Naive B cell (primary cell): ENCODE results near the gene BCL7A. TPM values are rescaled to one million over a fixed set of nuclear protein-coding genes. Genes with fewer than 3 reads are reported as not detected.
A peak's percentile ranks its signal among the peaks of the same experiment; 100 is the strongest.
"Not testable (repeated sequence)": the region's sequence is repeated elsewhere in the genome, so short reads cannot be mapped to it uniquely, and the experiment has no call there.

Experiments used
- ATAC-seq, 2 donors: fragments of 150-1000 bp; cut with Tn5 transposase; 2 replicates each; pipeline ENCODE4 v1.10.0; 2021; ENCODE audit warnings: low read depth in 2 of 2, mild to moderate bottlenecking in 2 of 2, moderate library complexity in 2 of 2
- DNase-seq: peaks from one replicate; pipeline ENCODE4 v3.0.0; 2022
- H3K27ac Mint-ChIP-seq, 6 donors: one replicate each; pipeline ENCODE4 v1.8.0; 2020 to 2022; ENCODE audit warnings: mild to moderate bottlenecking in 6 of 6, mixed read lengths in 6 of 6, moderate library complexity in 5 of 6, inconsistent platforms in 2 of 6
- H3K27me3 Mint-ChIP-seq, 3 donors: one replicate each; pipeline ENCODE4 v1.8.0; 2021 to 2022; ENCODE audit warnings: mixed read lengths in 3 of 3, mild to moderate bottlenecking in 1 of 3
- H3K36me3 Mint-ChIP-seq, 2 donors: one replicate each; pipeline ENCODE4 v1.8.0; 2020 to 2022; ENCODE audit warnings: mixed read lengths in 2 of 2, inconsistent platforms in 1 of 2, mild to moderate bottlenecking in 1 of 2
- H3K4me1 Mint-ChIP-seq, 3 donors: one replicate each; pipeline ENCODE4 v1.8.0; 2020 to 2022; ENCODE audit warnings: mixed read lengths in 3 of 3, inconsistent platforms in 1 of 3, mild to moderate bottlenecking in 1 of 3, moderate library complexity in 1 of 3
- H3K4me3 Mint-ChIP-seq, 8 donors: one replicate each; pipeline ENCODE4 v1.8.0; 2020 to 2022; ENCODE audit warnings: mild to moderate bottlenecking in 8 of 8, mixed read lengths in 8 of 8, moderate library complexity in 8 of 8, inconsistent platforms in 2 of 8
- H3K9me3 Mint-ChIP-seq, 7 donors: one replicate each; pipeline ENCODE4 v1.8.0; 2020 to 2022; ENCODE audit warnings: mixed read lengths in 7 of 7, mild to moderate bottlenecking in 5 of 7, inconsistent platforms in 2 of 7, moderate library complexity in 1 of 7
- polyA plus RNA-seq, 6 donors: library from polyadenylated mRNA; unstranded; fragments of 300-500 nt; fragmentation: Illumina TruSeq; gene quantifications; one replicate each; pipeline ENCODE4 v1.2.3, GENCODE V29; 2021; ENCODE audit warnings: low read depth in 6 of 6

The BCL7A gene
- 100 to 1,000 TPM in 3 of 6 donors, 10 to 100 TPM in 3; 65.2 to 135 (median 87.0) TPM for polyA plus RNA-seq

GRCh38 chr12:122021822-122022392 is at the start of gene BCL7A:
BCL7A (plus strand) TSS chr12:122021884; CDS start chr12:122022092, 208 bp downstream.
- peak within 1 kb of the TSS; percentile 95 to 99 (median 98) for H3K27ac Mint-ChIP-seq

DNA sequence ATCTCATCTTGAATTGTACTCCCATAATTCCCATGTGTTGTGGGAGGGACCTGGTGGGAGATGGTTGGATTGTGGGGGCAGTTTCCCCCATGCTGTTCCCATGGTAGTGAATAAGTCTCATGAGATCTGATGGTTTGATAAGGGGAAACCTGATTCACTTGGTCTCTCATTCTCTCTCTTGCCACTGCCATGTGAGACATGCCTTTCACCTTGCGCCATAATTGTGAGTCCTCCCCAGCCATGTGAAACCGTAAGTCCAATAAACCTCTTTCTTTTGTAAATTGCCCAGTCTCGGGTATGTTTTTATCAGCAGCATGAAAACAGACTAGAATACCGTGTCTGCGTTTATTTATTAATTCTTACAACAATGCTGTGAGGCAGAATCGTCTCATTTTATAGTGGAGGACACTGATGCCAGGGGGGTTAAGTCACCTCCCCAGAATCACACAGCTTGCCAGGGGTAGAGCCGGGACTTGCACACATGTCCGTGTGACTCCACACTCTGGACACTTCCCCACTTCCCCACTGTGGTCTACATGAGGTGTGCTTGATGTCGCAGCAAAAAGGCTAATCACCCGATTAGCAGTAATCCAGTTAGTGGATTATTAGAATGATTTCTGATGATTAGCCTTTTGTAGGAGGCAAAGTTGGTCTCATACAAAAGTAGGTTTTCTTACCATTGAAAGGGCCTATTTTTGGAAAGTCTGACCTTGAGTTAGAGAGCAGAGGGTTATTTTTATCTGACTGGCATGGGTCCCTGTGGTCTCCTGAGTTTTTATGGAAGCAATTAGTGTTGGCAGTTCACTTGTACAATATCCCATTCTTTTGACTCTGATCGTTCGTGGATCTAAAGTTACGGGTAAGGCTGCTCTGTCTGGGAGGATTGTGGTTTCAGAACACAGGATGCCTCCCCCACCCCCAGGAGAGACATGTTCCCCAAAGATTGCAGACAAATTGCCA is 47.4 kb upstream of the BCL7A start:
- ATAC-seq: no peak
- H3K4me3 Mint-ChIP-seq: peak overlapping the region in 1 of 8 donors; percentile 40

More at GRCh38 chr12:122021822-122022392, at the start of gene BCL7A:
- H3K4me3 Mint-ChIP-seq: peak within 1 kb of the TSS; percentile 94 to 98 (median 96)
- H3K36me3 Mint-ChIP-seq: peaks cover 0 to 20% of the 10 kb centered on the region in 2 donors
- peak; percentile 67 to 72 for ATAC-seq
- peak; percentile 75 for DNase-seq
- peaks cover 0 to 7% (median 1%) of the 10 kb centered on the region in 7 donors for H3K9me3 Mint-ChIP-seq
- peaks cover 29 to 66% (median 60%) of the 10 kb centered on the region in 3 donors for H3K4me1 Mint-ChIP-seq
- H3K27me3 Mint-ChIP-seq: no peaks in the 10 kb centered on the region

DNA sequence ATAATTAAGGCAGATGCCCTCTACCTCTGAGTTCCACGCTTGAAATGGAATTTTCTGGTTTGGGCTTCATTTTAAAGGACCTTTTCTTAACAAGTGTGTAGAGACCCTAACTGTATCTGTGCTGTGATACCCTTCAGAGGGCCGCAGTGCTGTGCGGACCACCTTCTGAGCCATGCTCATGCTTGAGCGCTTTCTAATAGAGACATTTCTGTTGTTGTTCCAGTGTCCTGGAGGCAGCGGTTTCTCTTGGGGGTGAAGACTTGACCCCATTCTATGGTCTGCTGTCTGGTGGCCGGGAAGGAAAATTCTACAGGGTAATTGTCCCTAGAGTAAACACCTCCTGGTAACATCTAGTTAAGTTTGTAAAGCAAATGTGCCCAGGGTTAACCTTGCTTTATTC is 46.7 kb upstream of the BCL7A start:
- peaks cover 14 to 21% (median 17%) of the 10 kb centered on the region in 3 donors for H3K4me1 Mint-ChIP-seq
- no peaks in the 10 kb centered on the region for H3K27me3 Mint-ChIP-seq
- peaks cover 0 to 12% (median 5%) of the 10 kb centered on the region in 7 donors for H3K9me3 Mint-ChIP-seq
- H3K27ac Mint-ChIP-seq: no peak overlapping the region
- ATAC-seq (no peak), DNase-seq (no peak)
- peaks cover 5 to 8% of the 10 kb centered on the region in 2 donors for H3K36me3 Mint-ChIP-seq
- no peak overlapping the region for H3K4me3 Mint-ChIP-seq

More for the DNA sequence above, 47.4 kb upstream of the BCL7A start:
- H3K27me3 Mint-ChIP-seq: no peaks in the 10 kb centered on the region
- no peak for DNase-seq
- peaks cover 11 to 17% (median 15%) of the 10 kb centered on the region in 3 donors for H3K4me1 Mint-ChIP-seq
- H3K36me3 Mint-ChIP-seq: peaks cover 5 to 8% of the 10 kb centered on the region in 2 donors
- peaks cover 0 to 12% (median 5%) of the 10 kb centered on the region in 7 donors for H3K9me3 Mint-ChIP-seq
- peak overlapping the region in 1 of 6 donors; percentile 44 for H3K27ac Mint-ChIP-seq

GRCh38 chr12:121976950-121977349 is 44.7 kb upstream of the BCL7A start:
- H3K4me3 Mint-ChIP-seq: no peak overlapping the region
- ATAC-seq (no peak), DNase-seq (no peak)
- H3K36me3 Mint-ChIP-seq: peaks cover 3 to 4% of the 10 kb centered on the region in 2 donors
- peaks cover 29 to 33% (median 29%) of the 10 kb centered on the region in 3 donors for H3K4me1 Mint-ChIP-seq
- no peak overlapping the region for H3K27ac Mint-ChIP-seq
- H3K27me3 Mint-ChIP-seq: no peaks in the 10 kb centered on the region
- H3K9me3 Mint-ChIP-seq: peaks cover 0 to 12% (median 3%) of the 10 kb centered on the region in 7 donors

- Mint-ChIP-seq H3K9me3 (no peaks in the 10 kb centered on the region), H3K4me3 (peak overlapping the region; percentile 58 to 92 (median 80)), H3K27me3 (no peaks in the 10 kb centered on the region), H3K27ac (peak overlapping the region; percentile 91 to 99 (median 96)), H3K36me3 (no peaks in the 10 kb centered on the region), H3K4me1 (peaks cover 46 to 61% (median 50%) of the 10 kb centered on the region in 3 donors)
- ATAC-seq (peak; percentile 75 to 77), DNase-seq (peak; percentile 71)
Measured at GRCh38 chr12:121980191-121980891, 41.3 kb upstream of the BCL7A start.

DNA sequence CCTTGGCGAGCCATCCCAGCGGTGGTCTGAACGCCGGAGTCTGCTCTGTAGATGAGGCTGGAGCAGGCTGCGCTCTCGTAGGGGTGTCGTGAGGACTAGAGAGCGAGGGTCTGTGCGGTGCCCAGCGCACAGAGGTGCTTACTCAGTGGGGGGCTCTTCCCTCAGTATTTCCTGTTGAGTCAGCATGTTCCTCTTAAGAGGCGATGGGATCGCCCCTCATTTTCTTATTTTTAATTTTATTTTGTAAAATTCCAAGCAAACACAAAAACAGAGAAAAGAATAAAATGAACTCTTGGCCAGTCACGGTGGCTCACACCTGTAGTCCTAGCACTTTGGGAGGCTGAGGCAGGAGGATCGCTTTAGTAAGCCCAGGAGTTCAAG is 40.8 kb upstream of the BCL7A start:
- Mint-ChIP-seq H3K27me3 (no peaks in the 10 kb centered on the region), H3K27ac (peak overlapping the region; percentile 91 to 99 (median 96)), H3K9me3 (no peaks in the 10 kb centered on the region), H3K4me3 (peak overlapping the region in 7 of 8 donors; percentile 68 to 92 (median 82)), H3K36me3 (no peaks in the 10 kb centered on the region), H3K4me1 (peaks cover 46 to 61% (median 50%) of the 10 kb centered on the region in 3 donors)
- ATAC-seq (no peak), DNase-seq (no peak)

GRCh38 chr12:121981456-121981855 is 40.2 kb upstream of the BCL7A start:
- H3K36me3 Mint-ChIP-seq: no peaks in the 10 kb centered on the region
- H3K27ac Mint-ChIP-seq: peak overlapping the region; percentile 44 to 98 (median 72)
- H3K4me3 Mint-ChIP-seq: peak overlapping the region in 3 of 8 donors; percentile 15 to 92 (median 49)
- no peaks in the 10 kb centered on the region for H3K27me3 Mint-ChIP-seq
- no peak for DNase-seq
- peaks cover 46 to 61% (median 50%) of the 10 kb centered on the region in 3 donors for H3K4me1 Mint-ChIP-seq
- H3K9me3 Mint-ChIP-seq: no peaks in the 10 kb centered on the region
- no peak for ATAC-seq

- no peaks in the 10 kb centered on the region for H3K9me3 Mint-ChIP-seq
- H3K36me3 Mint-ChIP-seq: no peaks in the 10 kb centered on the region
- ATAC-seq: no peak
- no peak for DNase-seq
- H3K4me1 Mint-ChIP-seq: peaks cover 46 to 61% (median 50%) of the 10 kb centered on the region in 3 donors
- peak overlapping the region in 5 of 6 donors; percentile 56 to 79 (median 61) for H3K27ac Mint-ChIP-seq
- H3K27me3 Mint-ChIP-seq: no peaks in the 10 kb centered on the region
- H3K4me3 Mint-ChIP-seq: peak overlapping the region in 7 of 8 donors; percentile 19 to 78 (median 50)
Measured at GRCh38 chr12:121982950-121983349, 38.7 kb upstream of the BCL7A start.

DNA sequence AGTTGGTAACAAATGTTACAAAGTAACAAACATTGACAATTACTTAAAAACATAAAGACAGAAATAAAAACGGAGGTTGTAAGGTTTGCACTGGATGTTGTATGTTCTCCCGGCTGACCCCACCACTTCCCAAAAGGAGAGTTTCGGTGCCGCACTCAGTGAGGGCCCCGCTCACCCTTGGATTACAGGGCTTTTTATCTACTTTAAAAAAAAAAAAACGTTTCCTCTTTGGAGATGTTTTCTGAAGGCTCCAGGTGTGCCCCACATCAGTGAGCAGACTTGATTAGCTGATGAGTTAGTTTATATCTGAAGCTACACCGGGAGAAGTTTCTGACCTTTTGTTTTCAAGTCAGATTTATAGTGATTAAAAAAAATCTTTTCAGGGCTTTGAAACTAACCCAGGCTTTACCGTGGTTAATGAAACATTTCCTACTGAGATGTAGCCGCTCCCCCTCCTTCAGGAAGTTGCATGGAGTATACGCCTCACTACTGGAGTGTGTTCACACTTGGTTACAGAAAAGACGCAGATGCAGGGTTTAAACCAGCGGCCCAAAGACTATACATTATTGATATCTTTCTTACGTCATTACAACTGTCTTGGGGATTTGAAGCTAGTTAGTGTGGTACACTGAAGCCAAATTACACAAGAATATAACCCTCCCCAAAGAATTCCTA is 38.0 kb upstream of the BCL7A start:
- Mint-ChIP-seq H3K27ac (peak overlapping the region; percentile 12 to 94 (median 76)), H3K4me1 (peaks cover 45 to 61% (median 50%) of the 10 kb centered on the region in 3 donors), H3K9me3 (no peaks in the 10 kb centered on the region), H3K36me3 (no peaks in the 10 kb centered on the region), H3K27me3 (no peaks in the 10 kb centered on the region), H3K4me3 (peak overlapping the region in 7 of 8 donors; percentile 38 to 82 (median 68))
- DNase-seq: peak; percentile 46
- ATAC-seq: peak; percentile 33 to 39

GRCh38 chr12:121986489-121987245 is 35.0 kb upstream of the BCL7A start:
- Mint-ChIP-seq H3K9me3 (no peaks in the 10 kb centered on the region), H3K4me1 (peaks cover 32 to 48% (median 40%) of the 10 kb centered on the region in 3 donors), H3K36me3 (no peaks in the 10 kb centered on the region), H3K4me3 (peak overlapping the region in 1 of 8 donors; percentile 35), H3K27ac (no peak overlapping the region), H3K27me3 (no peaks in the 10 kb centered on the region)
- ATAC-seq: no peak
- no peak for DNase-seq

DNA sequence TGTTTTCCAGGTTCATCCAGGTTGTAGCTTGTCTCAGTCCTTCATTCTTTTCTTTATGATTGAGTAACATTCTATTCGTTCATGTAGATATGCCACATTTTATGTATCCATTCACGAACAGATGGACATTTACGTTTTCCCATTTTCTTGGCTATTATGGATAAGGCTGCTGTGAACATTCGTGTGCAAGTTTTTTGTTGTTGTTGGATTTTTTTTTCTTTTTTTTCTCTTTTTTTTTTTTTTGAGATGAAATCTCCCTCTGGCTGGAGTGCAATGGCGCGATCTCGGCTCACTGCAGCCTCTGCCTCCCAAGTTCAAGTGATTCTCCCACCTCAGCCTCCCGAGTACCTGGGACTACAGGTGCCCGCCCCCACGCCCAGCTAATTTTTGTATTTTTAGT is 33.2 kb upstream of the BCL7A start:
- ATAC-seq, DNase-seq, H3K27me3 Mint-ChIP-seq, H3K9me3 Mint-ChIP-seq, H3K4me3 Mint-ChIP-seq, H3K36me3 Mint-ChIP-seq, H3K27ac Mint-ChIP-seq: not testable (repeated sequence)
- peaks cover 25 to 40% (median 32%) of the 10 kb centered on the region in 3 donors for H3K4me1 Mint-ChIP-seq
